Stomach (tissue), 4 donors: Measurements from ENCODE around the gene GYG2.

ENCODE experiments used
- CTCF ChIP-seq, 7 experiments: fragments of 450-650 bp in 4 of 7; fragments of 200-600 bp in 3 of 7; sonication (generic) in 3 of 7; IDR thresholded peaks; one replicate each; pipeline ENCODE4 v1.5.1; 2016 to 2019; ENCODE audit warnings: antibody characterized with exemption in 7 of 7, control low read depth in 2 of 7, mild to moderate bottlenecking in 1 of 7
- EP300 ChIP-seq: sonication (generic); formaldehyde crosslinking; IDR thresholded peaks from one replicate; pipeline ENCODE4 v1.6.1; 2017; ENCODE audit warnings: antibody characterized with exemption
- POLR2AphosphoS5 ChIP-seq, 3 donors: sonication (generic); formaldehyde crosslinking; IDR thresholded peaks; one replicate each; pipeline ENCODE4 v1.6.1; 2016; ENCODE audit warnings: antibody characterized with exemption in 3 of 3

DNA sequence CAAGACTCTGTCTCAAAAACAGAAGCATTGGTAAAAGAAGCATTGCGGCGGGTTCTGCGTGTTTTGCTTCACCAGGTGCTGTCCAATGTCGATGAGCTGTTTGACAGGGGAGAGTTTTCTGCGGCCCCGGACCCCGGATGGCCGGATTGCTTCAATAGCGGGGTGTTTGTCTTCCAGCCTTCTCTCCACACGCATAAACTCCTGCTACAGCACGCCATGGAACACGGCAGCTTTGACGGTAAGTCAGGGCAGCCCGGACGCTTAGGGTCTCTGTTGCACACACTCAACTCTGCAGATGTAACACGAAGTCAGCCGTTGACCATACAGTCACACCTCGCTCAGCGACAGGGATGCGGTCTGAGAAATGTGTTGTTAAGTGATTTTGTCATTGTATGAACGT is 26.2 kb downstream of the GYG2 start:
- TF ChIP-seq CTCF (IDR thresholded peaks at IDR 0.05) (no peak), EP300 (no peak), POLR2AphosphoS5 (IDR thresholded peaks at IDR 0.05) (no peak)
